ENCODE data around the gene IL27RA. TPM values are rescaled to one million over a fixed set of nuclear protein-coding genes. Genes with fewer than 3 reads are reported as not detected.
"Not testable (repeated sequence)": the region's sequence is repeated elsewhere in the genome, so short reads cannot be mapped to it uniquely, and the experiment has no call there.

Gene IL27RA
- total and polyA plus RNA-seq, 7 experiments from 2014 or later = 32.1 to 120 (median 83.2) TPM

DNA sequence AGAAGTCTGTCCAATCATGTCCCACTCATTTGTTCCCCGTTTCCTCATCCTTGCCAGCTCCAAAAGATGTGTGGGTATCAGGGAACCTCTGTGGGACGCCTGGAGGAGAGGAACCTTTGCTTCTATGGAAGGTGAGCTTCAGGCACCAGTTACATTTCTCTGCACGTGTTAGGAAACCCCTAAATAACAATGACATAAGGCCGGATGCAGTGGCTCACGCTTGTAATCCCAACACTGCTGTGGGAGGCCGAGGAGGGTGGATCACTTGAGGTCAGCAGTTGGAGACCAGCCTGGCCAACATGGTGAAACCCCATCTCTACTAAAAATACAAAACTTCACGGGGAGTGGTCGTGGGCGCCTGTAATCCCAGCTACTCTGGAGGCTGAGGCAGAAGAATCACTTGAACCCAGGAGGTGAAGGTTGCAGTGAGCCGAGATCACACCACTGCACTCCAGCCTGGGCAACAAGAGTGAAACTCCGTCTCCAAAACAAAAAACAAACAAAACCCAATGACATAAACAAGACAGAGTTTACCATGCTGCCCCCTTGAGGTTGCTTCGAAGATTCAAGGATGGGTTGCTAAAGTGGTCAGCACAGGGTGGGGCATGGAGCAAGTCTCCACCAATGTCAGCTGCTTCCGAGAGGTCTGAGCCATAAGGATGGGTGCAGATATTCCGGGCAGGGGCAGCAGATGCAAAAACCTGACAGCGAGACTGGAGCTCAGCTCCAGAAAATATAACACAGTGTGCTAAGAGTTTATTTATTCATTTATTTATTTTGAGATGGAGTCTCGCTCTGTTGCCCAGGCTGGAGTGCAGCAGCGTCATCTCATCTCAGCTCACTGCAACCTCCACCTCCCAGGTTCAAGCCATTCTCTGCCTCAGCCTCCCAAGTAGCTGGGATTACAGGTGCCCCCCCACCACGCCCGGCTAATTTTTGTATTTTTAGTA is 11.4 kb downstream of the IL27RA start:
- POLR2A ChIA-PET = interaction anchor here (0.5 to 1.4 kb wide), 4 partner anchors 11 to 40 kb away, joined by 3 to 4 read pairs (median 4); partner anchors contain the start of gene IL27RA
- Mint-ChIP-seq H3K4me1 (peaks cover 3 to 24% (median 11%) of the 10 kb centered on the region in 7 donors), H3K36me3 (peaks cover 0 to 31% (median 15%) of the 10 kb centered on the region in 5 donors), H3K27ac (peak overlapping the region; percentile 53 to 92 (median 82))
- not testable (repeated sequence) for H3K4me1 ChIP-seq (ENCODE audit: control insufficient read depth in 2 of 2, insufficient read depth in 2 of 2, low read length in 2 of 2); H3K27me3 ChIP-seq (ENCODE audit: control insufficient read depth in 2 of 2, insufficient read depth in 2 of 2, low read length in 2 of 2); H3K27me3 Mint-ChIP-seq; H3K4me3 Mint-ChIP-seq; H3K9me3 Mint-ChIP-seq; H3K4me3 ChIP-seq (ENCODE audit: low read length); H3K9me3 ChIP-seq (ENCODE audit: control insufficient read depth in 2 of 3, low read length in 3 of 3)
- CTCF ChIA-PET = interaction anchor here (0.6 to 2.0 kb wide), 10 partner anchors 11 to 464 kb away, joined by 3 to 10 read pairs (median 3); partner anchors contain the start of genes IL27RA and RLN3
- Histone ChIP-seq H3K27ac (ENCODE audit: low read depth, low read length) (peak overlapping the region; percentile 31), H3K36me3 (ENCODE audit: control insufficient read depth in 2 of 3, insufficient read depth in 3 of 3, low read length in 3 of 3) (peaks cover 6 to 83% (median 23%) of the 10 kb centered on the region in 3 experiments)
- ATAC-seq = peak; percentile 87
- peak in 5 of 9 donors; percentile 17 to 48 (median 26) for DNase-seq
- intact Hi-C loops (cut with micrococcal nuclease) = loop anchor here (1.0 to 10.0 kb wide), 2 partner anchors 163 to 448 kb away; no protein-coding TSS in a partner anchor

GRCh38 chr19:14047866-14048265 is 16.3 kb downstream of the IL27RA start:
- POLR2A ChIA-PET = interaction anchor here (0.6 to 1.4 kb wide), 7 partner anchors 10 to 167 kb away, joined by 3 to 4 read pairs (median 3); partner anchors contain the start of gene IL27RA

DNA sequence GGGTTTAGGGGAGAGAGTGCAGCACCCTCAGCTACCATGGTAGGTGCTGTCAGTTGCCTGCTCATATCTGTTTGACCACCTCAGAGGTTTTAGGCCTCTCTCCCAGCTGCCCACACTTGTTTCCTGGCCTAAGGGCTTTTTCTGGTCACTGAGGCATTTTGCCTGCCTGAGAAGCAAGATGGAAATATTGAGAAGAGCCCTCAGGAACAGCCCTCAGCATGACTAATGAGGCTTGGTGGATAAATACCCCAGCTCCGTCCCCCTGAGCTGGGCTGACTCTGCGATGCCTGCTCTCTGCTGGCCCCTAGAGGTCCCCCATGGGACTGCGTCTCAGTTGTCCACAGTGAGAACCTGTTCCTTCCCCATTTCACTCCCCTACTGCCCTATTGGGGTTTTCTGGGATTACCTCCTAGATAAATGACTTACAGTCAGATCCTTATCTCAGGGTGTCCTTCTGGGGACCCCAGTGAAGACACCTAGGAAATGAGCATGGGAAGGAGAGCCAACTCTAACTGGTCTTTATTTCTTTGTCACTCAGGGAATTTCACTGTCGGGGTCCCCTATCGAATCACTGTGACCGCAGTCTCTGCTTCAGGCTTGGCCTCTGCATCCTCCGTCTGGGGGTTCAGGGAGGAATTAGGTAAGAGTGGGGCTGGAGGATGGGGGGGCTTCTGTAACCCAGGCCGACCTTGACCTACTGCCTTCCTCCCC is 17.0 kb downstream of the IL27RA start:
- no peak overlapping the region for H3K4me3 ChIP-seq (ENCODE audit: low read length)
- Mint-ChIP-seq H3K4me3 (no peak overlapping the region), H3K27me3 (no peaks in the 10 kb centered on the region), H3K4me1 (peaks cover 0 to 5% (median 0%) of the 10 kb centered on the region in 7 donors), H3K27ac (peak overlapping the region in 8 of 9 donors; percentile 21 to 77 (median 61)), H3K9me3 (peaks cover 0 to 5% (median 0%) of the 10 kb centered on the region in 11 donors), H3K36me3 (peaks cover 9 to 53% (median 31%) of the 10 kb centered on the region in 5 donors)
- H3K27me3 ChIP-seq (ENCODE audit: control insufficient read depth in 2 of 2, insufficient read depth in 2 of 2, low read length in 2 of 2) = no peaks in the 10 kb centered on the region
- intact Hi-C loops (cut with micrococcal nuclease) = loop anchor here (1.0 to 10.0 kb wide), 7 partner anchors 16 to 454 kb away; partner anchors contain the start of gene DCAF15 (in 1 of the 2)
- DNase-seq (peak; percentile 46 to 80 (median 67)), ATAC-seq (peak; percentile 96)
- no peaks in the 10 kb centered on the region for H3K9me3 ChIP-seq (ENCODE audit: control insufficient read depth in 2 of 3, low read length in 3 of 3)
- peak overlapping the region; percentile 42 for H3K27ac ChIP-seq (ENCODE audit: low read depth, low read length)
- ChIA-PET POLR2A (interaction anchor here (0.6 to 1.4 kb wide), 12 partner anchors 10 to 168 kb away, joined by 3 to 5 read pairs (median 3); partner anchors contain the start of gene IL27RA), CTCF (interaction anchor here (0.5 to 2.1 kb wide), 19 partner anchors 8 to 334 kb away, joined by 3 to 15 read pairs (median 4); partner anchors contain the start of genes DCAF15 and MISP3)
- peaks cover 0 to 4% of the 10 kb centered on the region in 2 donors for H3K4me1 ChIP-seq (ENCODE audit: control insufficient read depth in 2 of 2, insufficient read depth in 2 of 2, low read length in 2 of 2)
- H3K36me3 ChIP-seq (ENCODE audit: control insufficient read depth in 2 of 3, insufficient read depth in 3 of 3, low read length in 3 of 3) = peaks cover 9 to 83% (median 32%) of the 10 kb centered on the region in 3 experiments

More at GRCh38 chr19:14047866-14048265, 16.3 kb downstream of the IL27RA start:
- not testable (repeated sequence) for ATAC-seq; H3K4me3 Mint-ChIP-seq; H3K9me3 Mint-ChIP-seq; H3K27ac ChIP-seq (ENCODE audit: low read depth, low read length); H3K4me3 ChIP-seq (ENCODE audit: low read length); H3K4me1 ChIP-seq (ENCODE audit: control insufficient read depth in 2 of 2, insufficient read depth in 2 of 2, low read length in 2 of 2); DNase-seq; H3K9me3 ChIP-seq (ENCODE audit: control insufficient read depth in 2 of 3, low read length in 3 of 3); H3K27me3 ChIP-seq (ENCODE audit: control insufficient read depth in 2 of 2, insufficient read depth in 2 of 2, low read length in 2 of 2); H3K27me3 Mint-ChIP-seq; H3K4me1 Mint-ChIP-seq
- H3K36me3 ChIP-seq (ENCODE audit: control insufficient read depth in 2 of 3, insufficient read depth in 3 of 3, low read length in 3 of 3) = peaks cover 10 to 87% (median 33%) of the 10 kb centered on the region in 3 experiments
- CTCF ChIA-PET = interaction anchor here (0.6 to 2.1 kb wide), 17 partner anchors 11 to 335 kb away, joined by 3 to 15 read pairs (median 4); partner anchors contain the start of genes DCAF15 and MISP3
- Mint-ChIP-seq H3K27ac (peak overlapping the region in 1 of 9 donors; percentile 68), H3K36me3 (peaks cover 9 to 55% (median 35%) of the 10 kb centered on the region in 5 donors)
- intact Hi-C loops (cut with micrococcal nuclease) = loop anchor here (1.0 to 10.0 kb wide), 7 partner anchors 15 to 453 kb away; partner anchors contain the start of gene DCAF15 (in 1 of the 2)

- Mint-ChIP-seq H3K27me3 (no peaks in the 10 kb centered on the region), H3K36me3 (peaks cover 9 to 53% (median 36%) of the 10 kb centered on the region in 5 donors), H3K4me1 (peaks cover 0 to 9% (median 5%) of the 10 kb centered on the region in 7 donors), H3K9me3 (peaks cover 0 to 5% (median 0%) of the 10 kb centered on the region in 11 donors), H3K4me3 (no peak overlapping the region), H3K27ac (peak overlapping the region in 2 of 9 donors; percentile 1 to 8)
- Histone ChIP-seq H3K4me1 (ENCODE audit: control insufficient read depth in 2 of 2, insufficient read depth in 2 of 2, low read length in 2 of 2) (peaks cover 0 to 4% of the 10 kb centered on the region in 2 donors), H3K27me3 (ENCODE audit: control insufficient read depth in 2 of 2, insufficient read depth in 2 of 2, low read length in 2 of 2) (no peaks in the 10 kb centered on the region), H3K36me3 (ENCODE audit: control insufficient read depth in 2 of 3, insufficient read depth in 3 of 3, low read length in 3 of 3) (peaks cover 9 to 70% (median 32%) of the 10 kb centered on the region in 3 experiments), H3K4me3 (ENCODE audit: low read length) (no peak overlapping the region), H3K9me3 (ENCODE audit: control insufficient read depth in 2 of 3, low read length in 3 of 3) (no peaks in the 10 kb centered on the region), H3K27ac (ENCODE audit: low read depth, low read length) (no peak overlapping the region)
- DNase-seq (no peak), ATAC-seq (no peak)
- ChIA-PET CTCF (no interaction called here), POLR2A (no interaction called here)
- intact Hi-C loops (cut with micrococcal nuclease) = no loop called here
Measured at GRCh38 chr19:14050512-14050911, 18.9 kb downstream of the IL27RA start.

DNA sequence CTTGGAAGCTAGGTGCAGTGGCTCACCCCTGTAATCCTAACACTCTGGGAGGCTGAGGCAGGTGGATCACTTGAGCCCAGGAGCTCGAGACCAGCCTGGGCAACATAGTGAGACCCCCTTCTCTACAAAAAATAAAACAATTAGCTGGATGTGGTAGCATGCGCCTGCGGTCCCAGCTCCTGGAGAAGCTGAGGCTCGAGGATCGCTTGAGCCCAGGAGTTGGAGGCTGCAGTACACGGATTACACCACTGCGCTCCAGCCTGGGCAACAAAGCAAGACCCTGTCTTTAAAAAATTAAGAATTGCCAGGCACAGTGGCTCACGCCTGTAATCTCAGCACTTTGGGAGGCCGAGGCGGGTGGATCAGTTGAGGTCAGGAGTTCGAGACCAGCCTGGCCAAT is 19.4 kb downstream of the IL27RA start:
- peaks cover 9 to 65% (median 31%) of the 10 kb centered on the region in 3 experiments for H3K36me3 ChIP-seq (ENCODE audit: control insufficient read depth in 2 of 3, insufficient read depth in 3 of 3, low read length in 3 of 3)
- H3K9me3 Mint-ChIP-seq; H3K9me3 ChIP-seq (ENCODE audit: control insufficient read depth in 2 of 3, low read length in 3 of 3); DNase-seq; H3K4me1 ChIP-seq (ENCODE audit: control insufficient read depth in 2 of 2, insufficient read depth in 2 of 2, low read length in 2 of 2); intact Hi-C loops (cut with micrococcal nuclease); H3K4me1 Mint-ChIP-seq; H3K27me3 Mint-ChIP-seq; ATAC-seq; H3K27ac ChIP-seq (ENCODE audit: low read depth, low read length); H3K4me3 ChIP-seq (ENCODE audit: low read length); H3K4me3 Mint-ChIP-seq; H3K27me3 ChIP-seq (ENCODE audit: control insufficient read depth in 2 of 2, insufficient read depth in 2 of 2, low read length in 2 of 2): not testable (repeated sequence)
- H3K27ac Mint-ChIP-seq = peak overlapping the region in 1 of 9 donors; percentile 38
- ChIA-PET POLR2A (interaction anchor here (0.6 kb wide), 1 partner anchor 237 kb away, joined by 4 read pairs; no protein-coding TSS in a partner anchor), CTCF (interaction anchor here (1.5 kb wide), 1 partner anchor 86 kb away, joined by 4 read pairs; the partner anchor contains the start of gene ASF1B)
- H3K36me3 Mint-ChIP-seq = peaks cover 9 to 49% (median 35%) of the 10 kb centered on the region in 5 donors

Measured in naive thymus-derived CD4-positive, alpha-beta T cell (primary cell).